Left ventricle myocardium inferior (tissue), 1 donor: ENCODE measurements around the gene TTC21A. TPM values are rescaled to one million over a fixed set of nuclear protein-coding genes. Genes with fewer than 3 reads are reported as not detected.

Experiments used
- DNase-seq: peaks from one replicate; pipeline ENCODE4 v3.0.0-alpha.2; 2020
- H3K27ac ChIP-seq: fragments of 200-600 bp; replicated peaks from 2 replicates; pipeline ENCODE4 v1.8.0; 2021
- H3K27me3 ChIP-seq: fragments of 200-600 bp; 2 replicates; pipeline ENCODE4 v1.8.0; 2021; ENCODE audit warnings: low read depth
- H3K36me3 ChIP-seq: fragments of 200-600 bp; 2 replicates; pipeline ENCODE4 v1.8.0; 2021
- H3K4me1 ChIP-seq: fragments of 200-600 bp; 2 replicates; pipeline ENCODE4 v1.8.0; 2021
- H3K4me3 ChIP-seq: fragments of 200-600 bp; 2 replicates; pipeline ENCODE4 v1.8.0; 2021; ENCODE audit warnings: mild to moderate bottlenecking, moderate library complexity
- H3K9me3 ChIP-seq: fragments of 200-600 bp; replicated peaks from 2 replicates; pipeline ENCODE4 v1.8.0; 2021
- intact Hi-C: fragments of 100-400 bp; cut with micrococcal nuclease; formaldehyde crosslinking; loops from one replicate; pipeline ENCODE4 v1.11.0; 2022
- total RNA-seq: library from RNA; stranded (reverse); fragmentation: NEBNext Ultra II Directional; extraction: Animal tissue kit (Norgen Biotek cat#: 25700); gene quantifications from one replicate; pipeline ENCODE4 v1.2.1, GENCODE V29; 2021
- TF ChIP-seq, protein P1 (sequence below): fragments of 200-600 bp; IDR thresholded peaks from 2 replicates; pipeline ENCODE4 v1.8.0; 2021; ENCODE audit warnings: antibody characterized with exemption, mild to moderate bottlenecking, borderline replicate concordance
- donor health status: DM: no; HTN: yes; CAD: no; lungs with severe emphysema.

TTC21A gene
- total RNA-seq, 1 donor from 2014 or later = 2.1 TPM

DNA sequence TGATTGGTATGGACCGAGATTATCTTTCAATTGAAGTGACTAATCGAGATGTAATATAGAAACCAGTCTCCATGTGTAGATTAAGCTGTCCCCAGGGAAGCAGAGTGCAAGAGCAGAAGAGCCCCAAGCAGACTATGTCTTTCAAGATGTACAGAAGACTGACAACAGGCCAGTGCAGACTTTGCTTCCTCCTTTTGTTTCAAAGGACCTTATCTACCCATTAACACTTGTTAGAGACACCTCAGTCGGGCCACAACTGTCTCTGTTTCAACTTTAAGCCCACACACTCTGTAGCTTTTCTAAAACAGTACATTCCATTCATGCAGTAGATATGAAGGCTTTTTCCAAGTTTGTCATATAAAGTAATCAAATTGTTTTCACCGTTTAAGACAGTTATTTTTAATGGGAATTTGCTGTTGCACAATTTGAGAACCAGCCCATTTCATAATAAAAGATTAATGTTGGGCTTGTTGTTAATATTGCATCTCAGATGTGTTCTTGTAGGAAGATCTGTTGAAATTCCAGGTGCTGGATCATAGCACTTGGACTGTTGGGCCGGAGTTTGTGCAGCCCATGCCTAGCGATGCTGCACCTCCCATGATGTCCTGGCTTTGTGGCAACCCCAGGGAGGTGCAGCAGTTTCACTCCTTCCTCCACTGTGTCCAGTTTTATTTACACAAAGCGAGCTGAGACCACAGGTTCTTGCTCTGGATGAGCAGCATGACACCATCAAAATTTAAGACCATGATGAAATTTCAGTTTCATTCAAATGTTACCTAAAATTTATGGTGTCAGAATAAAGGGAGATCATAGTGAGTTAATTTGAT, 12.4 kb upstream of the TTC21A start:
- Histone ChIP-seq H3K36me3 (peaks cover 100% of the 10 kb centered on the region), H3K4me3 (no peak overlapping the region), H3K4me1 (peaks cover 37% of the 10 kb centered on the region), H3K9me3 (no peaks in the 10 kb centered on the region), H3K27ac (no peak overlapping the region), H3K27me3 (no peaks in the 10 kb centered on the region)
- TF ChIP-seq, protein P1, sequence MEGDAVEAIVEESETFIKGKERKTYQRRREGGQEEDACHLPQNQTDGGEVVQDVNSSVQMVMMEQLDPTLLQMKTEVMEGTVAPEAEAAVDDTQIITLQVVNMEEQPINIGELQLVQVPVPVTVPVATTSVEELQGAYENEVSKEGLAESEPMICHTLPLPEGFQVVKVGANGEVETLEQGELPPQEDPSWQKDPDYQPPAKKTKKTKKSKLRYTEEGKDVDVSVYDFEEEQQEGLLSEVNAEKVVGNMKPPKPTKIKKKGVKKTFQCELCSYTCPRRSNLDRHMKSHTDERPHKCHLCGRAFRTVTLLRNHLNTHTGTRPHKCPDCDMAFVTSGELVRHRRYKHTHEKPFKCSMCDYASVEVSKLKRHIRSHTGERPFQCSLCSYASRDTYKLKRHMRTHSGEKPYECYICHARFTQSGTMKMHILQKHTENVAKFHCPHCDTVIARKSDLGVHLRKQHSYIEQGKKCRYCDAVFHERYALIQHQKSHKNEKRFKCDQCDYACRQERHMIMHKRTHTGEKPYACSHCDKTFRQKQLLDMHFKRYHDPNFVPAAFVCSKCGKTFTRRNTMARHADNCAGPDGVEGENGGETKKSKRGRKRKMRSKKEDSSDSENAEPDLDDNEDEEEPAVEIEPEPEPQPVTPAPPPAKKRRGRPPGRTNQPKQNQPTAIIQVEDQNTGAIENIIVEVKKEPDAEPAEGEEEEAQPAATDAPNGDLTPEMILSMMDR = no peak
- intact Hi-C loops = no loop called here
- DNase-seq = no peak

DNA sequence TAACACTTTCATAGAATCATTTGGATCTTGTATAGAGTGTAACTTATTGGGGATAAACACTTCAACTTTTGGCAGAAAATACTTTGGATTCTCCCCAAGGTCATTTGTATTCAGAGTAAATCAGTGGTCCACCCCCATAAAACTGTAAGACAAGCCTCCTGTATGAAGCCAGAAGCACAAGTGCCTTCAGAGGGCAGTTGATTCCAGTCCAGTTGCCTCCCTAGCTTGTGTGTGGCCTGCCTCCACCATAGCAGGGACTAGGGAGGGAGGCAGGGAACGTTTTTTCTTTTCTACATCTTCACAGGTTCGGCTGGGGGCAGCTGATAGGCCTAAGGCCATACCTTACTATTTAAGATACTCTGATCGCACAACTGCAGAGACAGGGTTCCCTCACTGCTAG, 11.7 kb upstream of the TTC21A start:
- no peaks in the 10 kb centered on the region for H3K27me3 ChIP-seq
- no peak overlapping the region for H3K4me3 ChIP-seq
- peaks cover 37% of the 10 kb centered on the region for H3K4me1 ChIP-seq
- H3K36me3 ChIP-seq = peaks cover 100% of the 10 kb centered on the region
- intact Hi-C loops = no loop called here
- TF ChIP-seq, protein P1 = no peak
- H3K9me3 ChIP-seq = no peaks in the 10 kb centered on the region
- peak overlapping the region; percentile 57 for H3K27ac ChIP-seq
- no peak for DNase-seq

DNA sequence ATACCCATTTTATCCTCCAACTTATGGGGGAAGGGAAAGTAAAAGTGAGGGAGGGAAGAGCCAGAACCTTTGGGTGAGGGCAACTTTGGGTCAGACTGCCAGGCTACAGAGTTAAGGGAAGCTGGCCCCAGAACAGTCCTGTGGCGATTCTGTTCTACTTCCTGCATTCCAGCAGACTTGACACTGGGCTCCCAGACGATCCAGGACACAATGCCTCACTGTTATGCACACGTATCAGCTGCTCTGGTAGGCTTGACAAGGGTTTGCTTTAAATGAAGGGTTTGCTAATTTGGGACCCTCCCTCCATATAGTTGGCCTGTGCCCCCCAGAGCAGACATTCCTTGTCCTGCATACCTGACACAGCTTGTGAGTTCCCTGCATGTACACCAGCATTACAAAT, 10.7 kb upstream of the TTC21A start:
- no peaks in the 10 kb centered on the region for H3K9me3 ChIP-seq
- peak overlapping the region; percentile 57 for H3K27ac ChIP-seq
- TF ChIP-seq, protein P1 = no peak
- peaks cover 93% of the 10 kb centered on the region for H3K36me3 ChIP-seq
- DNase-seq = no peak
- peaks cover 44% of the 10 kb centered on the region for H3K4me1 ChIP-seq
- intact Hi-C loops = no loop called here
- no peak overlapping the region for H3K4me3 ChIP-seq
- no peaks in the 10 kb centered on the region for H3K27me3 ChIP-seq

DNA sequence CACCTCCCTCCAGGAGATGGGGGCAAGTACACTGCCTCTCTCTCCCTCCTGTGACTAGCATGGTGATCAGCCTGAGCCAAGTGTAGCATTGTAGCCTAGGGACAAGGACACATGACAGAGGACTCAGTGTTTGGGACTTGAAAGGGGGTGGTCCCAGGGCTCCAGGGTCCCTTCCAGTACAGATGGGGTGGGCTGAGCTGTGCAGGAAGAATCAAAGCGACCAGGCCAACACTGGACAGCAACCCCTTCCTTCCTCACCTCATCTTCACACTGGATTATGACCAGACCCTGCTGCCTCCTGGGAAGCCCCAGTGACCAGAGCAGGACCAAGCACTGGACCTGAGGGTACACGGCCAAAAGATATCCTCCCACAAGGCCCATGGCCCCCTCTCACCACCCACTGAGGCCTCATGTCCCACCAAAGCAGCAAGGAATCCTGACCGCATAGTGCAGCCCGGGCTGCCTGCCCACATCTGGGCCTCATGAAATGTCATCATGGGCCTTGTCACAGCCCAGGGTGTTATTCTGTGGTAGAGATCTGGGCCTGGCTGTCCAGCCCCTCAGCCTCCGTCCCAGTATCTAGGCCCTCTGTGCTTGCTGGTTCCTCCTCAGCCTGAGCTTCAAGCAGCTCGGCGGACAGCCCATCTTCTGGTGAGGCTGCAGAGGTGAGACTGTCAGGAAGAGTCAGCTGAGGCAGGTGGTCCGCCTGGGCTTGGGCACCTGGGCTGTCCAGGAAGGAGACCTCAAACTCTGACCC, 9.6 kb upstream of the TTC21A start:
- peaks cover 82% of the 10 kb centered on the region for H3K36me3 ChIP-seq
- no peaks in the 10 kb centered on the region for H3K27me3 ChIP-seq
- TF ChIP-seq, protein P1 = no peak
- H3K4me1 ChIP-seq = peaks cover 52% of the 10 kb centered on the region
- no peaks in the 10 kb centered on the region for H3K9me3 ChIP-seq
- DNase-seq = no peak
- H3K27ac ChIP-seq = no peak overlapping the region
- intact Hi-C loops = no loop called here
- H3K4me3 ChIP-seq = no peak overlapping the region

DNA sequence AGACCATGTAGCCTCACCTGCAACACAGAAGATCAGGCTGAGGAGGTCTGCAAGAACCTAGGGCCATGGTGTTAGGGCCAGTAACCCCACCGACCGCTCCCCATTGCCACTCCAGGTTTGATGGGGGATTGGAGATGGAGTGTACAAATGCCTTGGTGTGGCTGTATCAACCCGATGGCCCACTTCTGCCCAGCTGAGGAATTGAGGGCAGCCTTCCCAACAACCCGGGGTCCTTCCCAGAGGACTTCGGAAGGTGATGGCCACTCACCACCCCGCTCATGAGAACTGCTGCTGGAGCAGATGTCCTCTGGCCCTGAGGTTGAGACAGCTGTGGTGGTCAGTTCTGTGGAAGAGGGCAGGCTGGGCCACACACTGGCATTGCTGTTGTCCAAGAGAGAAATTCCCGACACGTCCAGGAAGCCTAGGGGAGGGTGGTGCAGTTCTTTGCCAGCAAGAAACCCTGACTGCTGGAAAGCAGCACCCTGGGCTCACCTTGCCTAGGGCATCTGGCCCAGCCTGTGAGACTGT, 8.9 kb upstream of the TTC21A start:
- TF ChIP-seq, protein P1 = no peak
- peaks cover 76% of the 10 kb centered on the region for H3K36me3 ChIP-seq
- intact Hi-C loops = no loop called here
- no peak for DNase-seq
- no peaks in the 10 kb centered on the region for H3K9me3 ChIP-seq
- no peaks in the 10 kb centered on the region for H3K27me3 ChIP-seq
- peaks cover 59% of the 10 kb centered on the region for H3K4me1 ChIP-seq
- no peak overlapping the region for H3K4me3 ChIP-seq
- H3K27ac ChIP-seq = no peak overlapping the region
